ENCODE results near the gene CLDN22. TPM values are rescaled to one million over a fixed set of nuclear protein-coding genes. Genes with fewer than 3 reads are reported as not detected.

Gene CLDN22
- not detected for total RNA-seq
- long read RNA-seq, result 0 reads

DNA sequence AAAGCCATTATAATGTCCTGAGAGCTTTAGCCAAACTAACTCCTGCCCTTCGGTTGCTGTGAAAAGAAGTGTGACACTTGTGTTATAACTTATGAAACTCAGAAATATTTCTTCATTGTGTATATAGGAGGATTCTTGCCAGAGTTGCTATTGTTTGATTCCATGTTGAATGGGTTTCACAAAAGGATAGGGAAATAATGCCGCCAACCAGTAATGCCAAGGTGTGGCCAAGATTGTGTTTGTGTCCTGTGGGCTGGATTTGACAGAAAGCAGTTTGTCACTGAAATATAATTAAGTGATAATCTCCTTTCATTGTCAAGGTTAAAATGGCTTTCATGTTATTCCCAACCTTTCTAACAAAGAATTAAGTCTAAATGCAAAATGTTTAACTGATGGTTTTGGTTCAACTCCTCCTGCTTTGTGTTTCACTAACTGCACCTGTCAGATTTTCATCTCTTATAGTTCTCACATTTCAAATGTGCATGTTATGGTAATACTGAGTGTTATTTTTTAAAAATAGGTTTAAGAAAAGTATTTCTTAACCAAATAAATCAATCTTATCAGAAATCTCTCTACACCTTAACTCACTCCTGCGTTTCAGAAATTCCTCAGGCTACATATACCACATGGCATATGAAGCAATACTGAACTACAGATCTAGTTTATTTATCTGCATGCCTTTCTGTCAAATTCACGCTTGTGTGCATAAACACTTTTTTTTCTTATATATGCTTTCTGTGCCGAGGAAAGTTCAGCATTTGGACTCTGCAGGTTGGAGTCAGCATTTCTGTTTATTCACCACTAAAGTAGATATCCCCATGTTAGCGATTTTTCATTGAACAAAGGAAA is at the start of gene CLDN22:
TSS of gene CLDN22 (minus strand) at position 66 of the 849 bp plus-strand sequence. CDS start at position 8, 58 bp downstream.
- Histone ChIP-seq H3K36me3 (peaks cover 20% of the 10 kb centered on the region), H3K4me3 (no peak within 1 kb of the TSS), H3K4me1 (no peaks in the 10 kb centered on the region), H3K27me3 (ENCODE audit: low read depth) (no peaks in the 10 kb centered on the region), H3K9me3 (replicated peaks) (no peaks in the 10 kb centered on the region), H3K27ac (replicated peaks) (no peak within 1 kb of the TSS)
- TF ChIP-seq, protein P1, sequence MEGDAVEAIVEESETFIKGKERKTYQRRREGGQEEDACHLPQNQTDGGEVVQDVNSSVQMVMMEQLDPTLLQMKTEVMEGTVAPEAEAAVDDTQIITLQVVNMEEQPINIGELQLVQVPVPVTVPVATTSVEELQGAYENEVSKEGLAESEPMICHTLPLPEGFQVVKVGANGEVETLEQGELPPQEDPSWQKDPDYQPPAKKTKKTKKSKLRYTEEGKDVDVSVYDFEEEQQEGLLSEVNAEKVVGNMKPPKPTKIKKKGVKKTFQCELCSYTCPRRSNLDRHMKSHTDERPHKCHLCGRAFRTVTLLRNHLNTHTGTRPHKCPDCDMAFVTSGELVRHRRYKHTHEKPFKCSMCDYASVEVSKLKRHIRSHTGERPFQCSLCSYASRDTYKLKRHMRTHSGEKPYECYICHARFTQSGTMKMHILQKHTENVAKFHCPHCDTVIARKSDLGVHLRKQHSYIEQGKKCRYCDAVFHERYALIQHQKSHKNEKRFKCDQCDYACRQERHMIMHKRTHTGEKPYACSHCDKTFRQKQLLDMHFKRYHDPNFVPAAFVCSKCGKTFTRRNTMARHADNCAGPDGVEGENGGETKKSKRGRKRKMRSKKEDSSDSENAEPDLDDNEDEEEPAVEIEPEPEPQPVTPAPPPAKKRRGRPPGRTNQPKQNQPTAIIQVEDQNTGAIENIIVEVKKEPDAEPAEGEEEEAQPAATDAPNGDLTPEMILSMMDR (IDR thresholded peaks at IDR 0.05; ENCODE audit: borderline replicate concordance), result no peak
- intact Hi-C loops (cut with micrococcal nuclease), result no loop called here
- DNase-seq, result no peak

- Histone ChIP-seq H3K4me1 (no peaks in the 10 kb centered on the region), H3K9me3 (replicated peaks) (peaks cover 12% of the 10 kb centered on the region), H3K4me3 (no peak overlapping the region), H3K27ac (replicated peaks) (no peak overlapping the region), H3K36me3 (no peaks in the 10 kb centered on the region), H3K27me3 (ENCODE audit: low read depth) (peaks cover 4% of the 10 kb centered on the region)
- DNase-seq, result no peak
- TF ChIP-seq, protein P1 (IDR thresholded peaks at IDR 0.05; ENCODE audit: borderline replicate concordance), result no peak
- intact Hi-C loops (cut with micrococcal nuclease), result no loop called here
These were observed 49.0 kb upstream of the CLDN22 start for GRCh38 chr4:183369073-183369472.

DNA sequence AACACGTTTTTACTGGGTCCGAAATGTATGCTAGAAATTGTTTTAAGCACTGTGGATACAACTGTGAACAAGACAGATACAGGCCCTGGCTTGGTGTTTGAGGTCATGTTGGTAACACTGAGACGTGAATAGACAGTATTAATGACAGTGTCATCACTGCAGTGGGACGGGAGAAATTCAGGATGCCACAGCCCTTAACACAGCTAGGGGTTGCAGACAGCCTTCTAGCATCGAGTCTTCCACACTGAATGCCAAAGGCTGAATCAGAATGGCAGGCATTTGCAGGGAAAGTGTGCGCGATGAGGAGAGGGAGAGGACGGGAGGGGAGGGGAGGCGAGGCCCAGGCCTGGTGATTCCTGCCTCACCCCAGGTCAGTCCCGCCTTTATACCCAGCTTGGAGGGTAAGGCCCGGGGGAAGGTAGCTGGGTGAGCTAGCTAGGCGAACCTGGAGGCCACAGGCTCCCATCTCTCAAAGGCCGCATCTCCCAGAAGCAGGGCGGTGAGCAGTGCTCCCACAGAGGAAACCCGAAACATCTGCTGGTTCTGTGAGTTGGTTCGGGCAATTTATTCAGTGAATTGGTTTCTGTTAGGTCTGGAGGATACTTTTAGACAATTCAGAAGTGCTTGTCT is 46.2 kb upstream of the CLDN22 start:
- no peak overlapping the region for H3K27ac ChIP-seq (replicated peaks)
- H3K4me1 ChIP-seq, result no peaks in the 10 kb centered on the region
- H3K9me3 ChIP-seq (replicated peaks), result no peaks in the 10 kb centered on the region
- H3K27me3 ChIP-seq (ENCODE audit: low read depth), result peaks cover 4% of the 10 kb centered on the region
- intact Hi-C loops (cut with micrococcal nuclease), result no loop called here
- H3K4me3 ChIP-seq, result no peak overlapping the region
- TF ChIP-seq, protein P1 (IDR thresholded peaks at IDR 0.05; ENCODE audit: borderline replicate concordance), result no peak
- no peaks in the 10 kb centered on the region for H3K36me3 ChIP-seq
- DNase-seq, result no peak

DNA sequence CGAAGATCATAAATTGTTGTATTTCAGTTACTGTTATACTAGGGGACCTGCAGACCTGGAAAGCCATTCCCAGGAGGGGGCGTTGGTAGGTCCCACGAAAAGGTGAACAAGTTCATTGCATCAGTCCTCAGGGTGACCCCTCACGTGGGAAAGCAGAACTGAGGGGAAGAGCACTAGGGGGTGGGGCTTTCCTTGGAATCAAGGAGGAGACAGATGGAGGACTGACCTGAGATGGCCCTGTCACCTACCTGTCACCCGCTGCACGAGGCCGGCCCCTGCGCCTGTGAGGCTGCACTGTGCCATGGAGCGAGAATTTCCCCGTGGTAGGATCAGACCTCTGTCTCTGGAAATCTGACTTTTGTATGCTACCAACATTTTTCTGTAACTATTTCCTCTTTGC is 43.9 kb upstream of the CLDN22 start:
- DNase-seq, result no peak
- TF ChIP-seq, protein P1 (IDR thresholded peaks at IDR 0.05; ENCODE audit: borderline replicate concordance), result no peak
- Histone ChIP-seq H3K4me3 (no peak overlapping the region), H3K27ac (replicated peaks) (no peak overlapping the region), H3K9me3 (replicated peaks) (no peaks in the 10 kb centered on the region), H3K4me1 (no peaks in the 10 kb centered on the region), H3K36me3 (no peaks in the 10 kb centered on the region), H3K27me3 (ENCODE audit: low read depth) (peaks cover 4% of the 10 kb centered on the region)
- intact Hi-C loops (cut with micrococcal nuclease), result no loop called here

DNA sequence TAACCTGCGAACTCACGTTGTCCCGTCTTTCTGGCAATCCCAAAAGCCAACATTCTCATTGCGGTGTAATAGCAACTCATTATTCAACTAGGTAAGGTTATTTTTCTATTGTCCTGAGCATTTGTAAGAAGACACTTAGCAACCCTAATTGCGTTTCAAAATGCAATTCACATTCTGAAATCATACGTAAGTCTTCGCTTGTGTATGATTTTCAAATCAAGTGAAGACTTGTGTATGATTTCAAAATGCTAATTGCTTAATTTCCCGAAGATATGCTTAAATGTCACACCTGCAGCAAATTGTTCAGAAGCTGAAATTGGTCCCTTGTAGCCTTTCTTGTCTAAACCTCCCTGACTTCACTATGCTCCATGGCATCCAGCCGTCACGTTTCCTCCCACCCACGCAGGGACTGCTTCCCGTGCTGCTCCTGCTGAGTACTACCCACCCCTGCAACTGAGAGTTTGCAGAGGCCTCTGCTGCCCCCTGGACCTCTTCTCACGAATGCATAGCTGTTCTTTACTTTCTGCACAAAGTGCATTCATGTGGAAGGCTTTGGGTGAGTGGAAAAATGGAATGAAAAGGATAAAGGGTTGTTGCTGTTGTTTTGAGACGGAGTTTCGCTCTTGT is 43.0 kb upstream of the CLDN22 start:
- Histone ChIP-seq H3K27ac (replicated peaks) (no peak overlapping the region), H3K36me3 (no peaks in the 10 kb centered on the region), H3K9me3 (replicated peaks) (no peaks in the 10 kb centered on the region), H3K27me3 (ENCODE audit: low read depth) (peaks cover 4% of the 10 kb centered on the region), H3K4me3 (no peak overlapping the region), H3K4me1 (no peaks in the 10 kb centered on the region)
- no peak for DNase-seq
- TF ChIP-seq, protein P1 (IDR thresholded peaks at IDR 0.05; ENCODE audit: borderline replicate concordance), result no peak
- intact Hi-C loops (cut with micrococcal nuclease), result no loop called here

All from left ventricle myocardium inferior (tissue), 1 donor.